ENCODE data around the gene FOXO3.

DNA sequence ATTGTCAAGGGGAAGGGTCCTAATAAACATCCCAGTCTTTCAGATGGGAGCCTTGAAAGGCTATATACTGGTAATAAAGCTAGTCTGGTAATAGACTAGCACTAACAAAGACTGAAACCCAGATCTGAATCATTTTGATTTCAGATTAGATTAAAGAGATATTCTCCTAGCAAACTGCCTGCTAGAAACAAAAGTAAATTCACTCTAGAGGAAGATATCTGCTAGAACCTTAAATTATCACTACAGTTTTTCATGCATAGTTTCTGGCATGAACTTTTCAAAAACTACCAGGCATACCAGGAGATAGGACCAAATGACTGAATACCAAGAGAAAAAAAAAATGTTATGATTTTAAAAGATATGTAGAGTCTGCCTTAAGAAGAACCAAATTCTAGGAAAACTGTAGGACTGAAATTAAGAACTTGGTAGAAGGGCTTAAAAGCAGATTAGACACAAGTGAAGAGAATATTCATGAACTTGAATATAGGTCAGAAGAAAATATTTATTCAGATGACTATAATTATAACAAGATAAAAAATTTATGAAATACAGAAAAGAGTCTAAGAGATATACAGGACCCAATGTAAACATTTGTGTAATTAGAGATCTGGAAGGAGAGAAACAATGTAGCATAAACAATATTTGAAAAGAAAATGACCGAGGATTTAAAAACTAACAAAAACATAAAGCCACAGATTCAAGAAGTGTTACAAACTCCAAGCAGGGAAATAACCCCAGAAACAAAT lies 141.6 kb downstream of the FOXO3 start:
- TF ChIP-seq, protein P1, sequence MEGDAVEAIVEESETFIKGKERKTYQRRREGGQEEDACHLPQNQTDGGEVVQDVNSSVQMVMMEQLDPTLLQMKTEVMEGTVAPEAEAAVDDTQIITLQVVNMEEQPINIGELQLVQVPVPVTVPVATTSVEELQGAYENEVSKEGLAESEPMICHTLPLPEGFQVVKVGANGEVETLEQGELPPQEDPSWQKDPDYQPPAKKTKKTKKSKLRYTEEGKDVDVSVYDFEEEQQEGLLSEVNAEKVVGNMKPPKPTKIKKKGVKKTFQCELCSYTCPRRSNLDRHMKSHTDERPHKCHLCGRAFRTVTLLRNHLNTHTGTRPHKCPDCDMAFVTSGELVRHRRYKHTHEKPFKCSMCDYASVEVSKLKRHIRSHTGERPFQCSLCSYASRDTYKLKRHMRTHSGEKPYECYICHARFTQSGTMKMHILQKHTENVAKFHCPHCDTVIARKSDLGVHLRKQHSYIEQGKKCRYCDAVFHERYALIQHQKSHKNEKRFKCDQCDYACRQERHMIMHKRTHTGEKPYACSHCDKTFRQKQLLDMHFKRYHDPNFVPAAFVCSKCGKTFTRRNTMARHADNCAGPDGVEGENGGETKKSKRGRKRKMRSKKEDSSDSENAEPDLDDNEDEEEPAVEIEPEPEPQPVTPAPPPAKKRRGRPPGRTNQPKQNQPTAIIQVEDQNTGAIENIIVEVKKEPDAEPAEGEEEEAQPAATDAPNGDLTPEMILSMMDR (IDR thresholded peaks at IDR 0.05; ENCODE audit: low read depth, low read length), result no peak
- no peak for TF ChIP-seq EZH2phosphoT487 (IDR thresholded peaks at IDR 0.05; ENCODE audit: low read depth)

Data from OCI-LY3 (cell line).